HepG2 (cell line): ENCODE measurements around the gene BCAS3. TPM values are rescaled to one million over a fixed set of nuclear protein-coding genes. Genes with fewer than 3 reads are reported as not detected.

Source experiments
- FOXM1 ChIP-seq: sonication (generic); formaldehyde crosslinking; IDR thresholded peaks from 2 replicates; pipeline ENCODE4 v1.5.0; 2020; ENCODE audit warnings: missing genetic modification reagents
- FOXO4 ChIP-seq: sonication (generic); formaldehyde crosslinking; conservative IDR thresholded peaks from 2 replicates; pipeline ENCODE4 v1.8.1; 2023; ENCODE audit warnings: missing genetic modification reagents
- GABPA ChIP-seq, 2 experiments: IDR thresholded peaks; 2 replicates each; pipeline ENCODE4 v1.6.1; 2011 to 2016; ENCODE audit warnings: low read depth in 2 of 2, low read length in 1 of 2, missing biosample characterization in 1 of 2, missing genetic modification characterization in 1 of 2
- GATAD2A ChIP-seq: IDR thresholded peaks from 2 replicates; pipeline ENCODE4 v1.6.1; 2016
- GTF2F1 ChIP-seq: fragments of 150-350 bp; IDR thresholded peaks from 2 replicates; pipeline ENCODE4 v1.6.1; 2014; ENCODE audit warnings: low read length
- HDAC2 ChIP-seq: sonication (generic); formaldehyde crosslinking; IDR thresholded peaks from 2 replicates; pipeline ENCODE4 v1.4.0; 2020; ENCODE audit warnings: missing genetic modification reagents
- KDM2A ChIP-seq: sonication (generic); formaldehyde crosslinking; IDR thresholded peaks from 2 replicates; pipeline ENCODE4 v1.4.0; 2020; ENCODE audit warnings: low read depth, missing genetic modification reagents, borderline replicate concordance
- MAX ChIP-seq: IDR thresholded peaks from 2 replicates; pipeline ENCODE4 v1.6.1; 2012; ENCODE audit warnings: inconsistent platforms
- MED1 ChIP-seq: sonication (generic); formaldehyde crosslinking; IDR thresholded peaks from 2 replicates; pipeline ENCODE4 v1.4.0; 2020; ENCODE audit warnings: missing genetic modification reagents
- NFIC ChIP-seq: IDR thresholded peaks from 2 replicates; pipeline ENCODE4 v1.6.1; 2012; ENCODE audit warnings: mild to moderate bottlenecking, low read length, inconsistent platforms
- RAD21 ChIP-seq: fragments of 450-650 bp; formaldehyde crosslinking; IDR thresholded peaks from 2 replicates; pipeline ENCODE4 v1.5.0; 2020; ENCODE audit warnings: mild to moderate bottlenecking
- RCOR2 ChIP-seq: IDR thresholded peaks from 2 replicates; pipeline ENCODE4 v1.6.1; 2016; ENCODE audit warnings: missing biosample characterization, missing genetic modification reagents
- SMAD9 ChIP-seq: sonication (generic); formaldehyde crosslinking; IDR thresholded peaks from 2 replicates; pipeline ENCODE4 v1.5.1; 2020; ENCODE audit warnings: mild to moderate bottlenecking, missing genetic modification reagents
- ZBED4 ChIP-seq: sonication (generic); formaldehyde crosslinking; IDR thresholded peaks from 2 replicates; pipeline ENCODE4 v1.4.0; 2020; ENCODE audit warnings: missing genetic modification reagents, borderline replicate concordance
- ZBTB1 ChIP-seq: sonication (generic); formaldehyde crosslinking; IDR thresholded peaks from 2 replicates; pipeline ENCODE4 v1.4.0; 2020; ENCODE audit warnings: missing genetic modification reagents, borderline replicate concordance
- ZNF280B ChIP-seq: sonication (generic); formaldehyde crosslinking; IDR thresholded peaks from 2 replicates; pipeline ENCODE4 v1.5.0; 2020; ENCODE audit warnings: missing genetic modification reagents, mild to moderate bottlenecking, borderline replicate concordance
- ZNF484 ChIP-seq: sonication (generic); formaldehyde crosslinking; IDR thresholded peaks from 2 replicates; pipeline ENCODE4 v1.5.1; 2020; ENCODE audit warnings: mild to moderate bottlenecking, low read depth, missing genetic modification reagents, borderline replicate concordance
- ZNF703 ChIP-seq: sonication (generic); formaldehyde crosslinking; IDR thresholded peaks from 2 replicates; pipeline ENCODE4 v1.5.1; 2020; ENCODE audit warnings: missing genetic modification reagents, mild to moderate bottlenecking, moderate library complexity, borderline replicate concordance
- ZNF780A ChIP-seq: sonication (generic); formaldehyde crosslinking; IDR thresholded peaks from 2 replicates; pipeline ENCODE4 v1.8.0; 2022; ENCODE audit warnings: mild to moderate bottlenecking, missing genetic modification reagents, moderate library complexity
- ZXDC ChIP-seq: sonication (generic); formaldehyde crosslinking; IDR thresholded peaks from 2 replicates; pipeline ENCODE4 v1.5.0; 2020; ENCODE audit warnings: mild to moderate bottlenecking, missing genetic modification reagents
- polyA plus RNA-seq, 8 experiments: library from polyadenylated mRNA; depleted of rRNA in 3 of 8; stranded (reverse) in 7 of 8; unstranded in 1 of 8; fragments of >200 nt; fragmentation: Illumina TruSeq in 4 of 8; extraction: Trizol in 4 of 8; gene quantifications; 2 replicates each; pipeline versions ENCODE4 v1.2.1 to v1.2.3, GENCODE V29; 2011 to 2016; ENCODE audit warnings: low read depth in 4 of 8, missing spikeins in 1 of 8, mixed read lengths in 1 of 8; ENCODE audit not compliant: insufficient read depth in 1 of 8
- total RNA-seq, 5 experiments: library from RNA; depleted of rRNA; stranded (reverse); fragments of >200 nt; fragmentation: Illumina TruSeq; extraction: Trizol; gene quantifications; 2 replicates each; pipeline ENCODE4 v1.2.3, GENCODE V29; 2016; ENCODE audit warnings: low read depth in 1 of 5

Gene BCAS3
- total and polyA plus RNA-seq, 2 of the 13 experiments (the other 11 are each of a cell fraction or from before 2014, with no cell fraction given): 10.7 to 11.2 TPM

- no peak for TF ChIP-seq ZBED4 (CRISPR knock-in tag)
- TF ChIP-seq ZNF280B (CRISPR knock-in tag): peak; percentile 36; the same call in 1 of the 2 replicates
- TF ChIP-seq ZNF780A (CRISPR knock-in tag): no peak
- TF ChIP-seq MED1: peak; percentile 20; the same call in 1 of the 2 replicates
- no peak for TF ChIP-seq HDAC2 (CRISPR knock-in tag)
- TF ChIP-seq SMAD9 (CRISPR knock-in tag): no peak
- TF ChIP-seq FOXM1: no peak
- TF ChIP-seq ZBTB1: no peak
- TF ChIP-seq ZNF703 (CRISPR knock-in tag): no peak
- TF ChIP-seq GABPA (IDR thresholded peaks at IDR 0.05; ENCODE audit: low read depth, low read length): no peak
- no peak for TF ChIP-seq GABPA (CRISPR knock-in tag; IDR thresholded peaks at IDR 0.05; ENCODE audit: low read depth)
- TF ChIP-seq FOXO4 (CRISPR knock-in tag): 0 out of 2 replicates have a peak, but pooled peaks have one; percentile 35
- TF ChIP-seq RCOR2 (CRISPR knock-in tag): no peak
- TF ChIP-seq ZXDC (CRISPR knock-in tag): no peak
- peak; percentile 17; the same call in 1 of the 2 replicates for TF ChIP-seq KDM2A (CRISPR knock-in tag)
- TF ChIP-seq GATAD2A (CRISPR knock-in tag): peak; percentile 48; the same call in 1 of the 2 replicates
- no peak for TF ChIP-seq MAX
- no peak for TF ChIP-seq ZNF484 (CRISPR knock-in tag)
- no peak for TF ChIP-seq RAD21 (CRISPR knock-in tag)
- TF ChIP-seq NFIC: no peak
- TF ChIP-seq GTF2F1: no peak
Measured at GRCh38 chr17:60766778-60767190, 89.1 kb downstream of the BCAS3 start (continued).
